ENCODE measurements around the gene PPP1R9B.

The PPP1R9B gene, protein sequence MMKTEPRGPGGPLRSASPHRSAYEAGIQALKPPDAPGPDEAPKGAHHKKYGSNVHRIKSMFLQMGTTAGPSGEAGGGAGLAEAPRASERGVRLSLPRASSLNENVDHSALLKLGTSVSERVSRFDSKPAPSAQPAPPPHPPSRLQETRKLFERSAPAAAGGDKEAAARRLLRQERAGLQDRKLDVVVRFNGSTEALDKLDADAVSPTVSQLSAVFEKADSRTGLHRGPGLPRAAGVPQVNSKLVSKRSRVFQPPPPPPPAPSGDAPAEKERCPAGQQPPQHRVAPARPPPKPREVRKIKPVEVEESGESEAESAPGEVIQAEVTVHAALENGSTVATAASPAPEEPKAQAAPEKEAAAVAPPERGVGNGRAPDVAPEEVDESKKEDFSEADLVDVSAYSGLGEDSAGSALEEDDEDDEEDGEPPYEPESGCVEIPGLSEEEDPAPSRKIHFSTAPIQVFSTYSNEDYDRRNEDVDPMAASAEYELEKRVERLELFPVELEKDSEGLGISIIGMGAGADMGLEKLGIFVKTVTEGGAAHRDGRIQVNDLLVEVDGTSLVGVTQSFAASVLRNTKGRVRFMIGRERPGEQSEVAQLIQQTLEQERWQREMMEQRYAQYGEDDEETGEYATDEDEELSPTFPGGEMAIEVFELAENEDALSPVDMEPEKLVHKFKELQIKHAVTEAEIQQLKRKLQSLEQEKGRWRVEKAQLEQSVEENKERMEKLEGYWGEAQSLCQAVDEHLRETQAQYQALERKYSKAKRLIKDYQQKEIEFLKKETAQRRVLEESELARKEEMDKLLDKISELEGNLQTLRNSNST

DNA sequence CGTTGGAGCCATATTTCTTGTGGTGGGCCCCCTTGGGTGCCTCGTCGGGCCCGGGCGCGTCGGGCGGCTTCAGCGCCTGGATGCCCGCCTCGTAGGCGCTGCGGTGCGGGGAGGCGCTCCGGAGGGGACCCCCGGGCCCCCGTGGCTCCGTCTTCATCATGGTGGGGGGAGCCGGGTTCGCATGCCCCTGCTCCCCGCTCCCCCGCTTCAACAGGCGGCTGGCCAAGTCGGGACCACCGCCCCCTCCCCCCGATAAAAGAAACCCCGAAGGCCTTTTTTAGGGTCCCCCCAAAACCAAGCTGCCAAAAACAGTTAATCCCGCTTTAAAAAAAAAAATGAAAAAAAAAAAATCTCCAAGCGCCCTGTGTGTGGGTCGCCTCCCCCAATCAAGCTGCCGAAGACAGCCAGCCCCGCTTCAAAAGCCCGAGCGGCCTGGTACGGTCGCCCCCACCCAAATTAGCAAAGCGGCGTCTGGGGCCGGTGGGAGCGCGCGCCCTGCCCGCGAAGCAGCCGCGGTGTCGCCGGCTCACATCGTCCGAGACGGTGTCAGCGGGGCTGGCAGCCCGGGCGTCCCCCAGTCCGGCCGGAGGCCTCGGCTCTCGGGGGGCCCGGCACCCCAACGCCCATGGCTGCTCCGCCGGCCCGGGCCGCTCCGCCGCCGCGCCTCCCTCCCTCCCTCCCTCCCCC is at the start of gene PPP1R9B:
TSS of gene PPP1R9B (minus strand) at position 324 of the 687 bp plus-strand sequence. CDS start at position 160, 164 bp downstream.
- no peak for TF ChIP-seq SNAI2 (CRISPR knock-in tag; IDR thresholded peaks at IDR 0.05)
- no peak for TF ChIP-seq CSRNP3 (CRISPR knock-in tag; IDR thresholded peaks at IDR 0.05)
- no peak for TF ChIP-seq BACH2 (CRISPR knock-in tag; IDR thresholded peaks at IDR 0.05; ENCODE audit: borderline replicate concordance)
- no peak for TF ChIP-seq GLIS3 (CRISPR knock-in tag; IDR thresholded peaks at IDR 0.05)
- TF ChIP-seq OSR1 (CRISPR knock-in tag; IDR thresholded peaks at IDR 0.05) = no peak
- no peak for TF ChIP-seq CREB5 (CRISPR knock-in tag; IDR thresholded peaks at IDR 0.05; ENCODE audit: low read depth)
- TF ChIP-seq CSDC2 (CRISPR knock-in tag; IDR thresholded peaks at IDR 0.05) = no peak
- no peak for TF ChIP-seq RARB (CRISPR knock-in tag; IDR thresholded peaks at IDR 0.05)
- no peak for TF ChIP-seq ZC3H10 (CRISPR knock-in tag; IDR thresholded peaks at IDR 0.05)
- no peak for ATAC-seq

GRCh38 chr17:50199803-50200456 is 49.5 kb upstream of the PPP1R9B start:
- TF ChIP-seq SNAI2 (CRISPR knock-in tag; IDR thresholded peaks at IDR 0.05) = no peak
- TF ChIP-seq ESRRG (CRISPR knock-in tag; IDR thresholded peaks at IDR 0.05) = no peak
- no peak for TF ChIP-seq TSHZ2 (CRISPR knock-in tag; IDR thresholded peaks at IDR 0.05)
- no peak for TF ChIP-seq PPARA (CRISPR knock-in tag; IDR thresholded peaks at IDR 0.05; ENCODE audit: borderline replicate concordance)
- TF ChIP-seq ZNF70 (CRISPR knock-in tag; IDR thresholded peaks at IDR 0.05) = no peak
- peak; percentile 69; the same call in 1 of the 2 replicates for TF ChIP-seq ISL1 (CRISPR knock-in tag; IDR thresholded peaks at IDR 0.05)
- TF ChIP-seq ZC3H10 (CRISPR knock-in tag; IDR thresholded peaks at IDR 0.05) = no peak
- TF ChIP-seq TOX (CRISPR knock-in tag; IDR thresholded peaks at IDR 0.05; ENCODE audit: borderline replicate concordance) = peak; percentile 46; the same call in 1 of the 2 replicates
- no peak for TF ChIP-seq ARNTL (CRISPR knock-in tag; IDR thresholded peaks at IDR 0.05; ENCODE audit: borderline replicate concordance, low read depth)
- no peak for TF ChIP-seq GLIS3 (CRISPR knock-in tag; IDR thresholded peaks at IDR 0.05)
- TF ChIP-seq, protein P1, sequence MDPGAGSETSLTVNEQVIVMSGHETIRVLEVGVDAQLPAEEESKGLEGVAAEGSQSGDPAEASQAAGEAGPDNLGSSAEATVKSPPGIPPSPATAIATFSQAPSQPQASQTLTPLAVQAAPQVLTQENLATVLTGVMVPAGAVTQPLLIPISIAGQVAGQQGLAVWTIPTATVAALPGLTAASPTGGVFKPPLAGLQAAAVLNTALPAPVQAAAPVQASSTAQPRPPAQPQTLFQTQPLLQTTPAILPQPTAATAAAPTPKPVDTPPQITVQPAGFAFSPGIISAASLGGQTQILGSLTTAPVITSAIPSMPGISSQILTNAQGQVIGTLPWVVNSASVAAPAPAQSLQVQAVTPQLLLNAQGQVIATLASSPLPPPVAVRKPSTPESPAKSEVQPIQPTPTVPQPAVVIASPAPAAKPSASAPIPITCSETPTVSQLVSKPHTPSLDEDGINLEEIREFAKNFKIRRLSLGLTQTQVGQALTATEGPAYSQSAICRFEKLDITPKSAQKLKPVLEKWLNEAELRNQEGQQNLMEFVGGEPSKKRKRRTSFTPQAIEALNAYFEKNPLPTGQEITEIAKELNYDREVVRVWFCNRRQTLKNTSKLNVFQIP (CRISPR knock-in tag; IDR thresholded peaks at IDR 0.05; ENCODE audit: borderline replicate concordance, low read depth) = 0 out of 2 replicates have a peak, but pooled peaks have one; percentile 32
- TF ChIP-seq TCF4 (CRISPR knock-in tag; IDR thresholded peaks at IDR 0.05; ENCODE audit: borderline replicate concordance) = no peak
- TF ChIP-seq BACH2 (CRISPR knock-in tag; IDR thresholded peaks at IDR 0.05; ENCODE audit: borderline replicate concordance) = no peak
- no peak for TF ChIP-seq CSDC2 (CRISPR knock-in tag; IDR thresholded peaks at IDR 0.05)
- TF ChIP-seq ZFP30 (CRISPR knock-in tag; IDR thresholded peaks at IDR 0.05) = no peak
- TF ChIP-seq OSR1 (CRISPR knock-in tag; IDR thresholded peaks at IDR 0.05) = no peak
- no peak for TF ChIP-seq CREB5 (CRISPR knock-in tag; IDR thresholded peaks at IDR 0.05; ENCODE audit: low read depth)
- no peak for TF ChIP-seq CSRNP3 (CRISPR knock-in tag; IDR thresholded peaks at IDR 0.05)
- no peak for TF ChIP-seq RARB (CRISPR knock-in tag; IDR thresholded peaks at IDR 0.05)
- TF ChIP-seq PATZ1 (CRISPR knock-in tag; IDR thresholded peaks at IDR 0.05; ENCODE audit: borderline replicate concordance) = peak; percentile 88
- no peak for TF ChIP-seq ZNF565 (CRISPR knock-in tag; conservative IDR thresholded peaks at IDR 0.05; ENCODE audit: low read depth)
- peak; percentile 74 for ATAC-seq

All from SK-N-SH treated with all-trans-retinoic acid at 6 μM for 48 hours (cell line).